Measurements from ENCODE around the gene AGAP1. TPM values are rescaled to one million over a fixed set of nuclear protein-coding genes. Genes with fewer than 3 reads are reported as not detected.

Gene AGAP1
- polyA plus RNA-seq, 4 donors, result 9.8 to 19.2 (median 15.5) TPM

DNA sequence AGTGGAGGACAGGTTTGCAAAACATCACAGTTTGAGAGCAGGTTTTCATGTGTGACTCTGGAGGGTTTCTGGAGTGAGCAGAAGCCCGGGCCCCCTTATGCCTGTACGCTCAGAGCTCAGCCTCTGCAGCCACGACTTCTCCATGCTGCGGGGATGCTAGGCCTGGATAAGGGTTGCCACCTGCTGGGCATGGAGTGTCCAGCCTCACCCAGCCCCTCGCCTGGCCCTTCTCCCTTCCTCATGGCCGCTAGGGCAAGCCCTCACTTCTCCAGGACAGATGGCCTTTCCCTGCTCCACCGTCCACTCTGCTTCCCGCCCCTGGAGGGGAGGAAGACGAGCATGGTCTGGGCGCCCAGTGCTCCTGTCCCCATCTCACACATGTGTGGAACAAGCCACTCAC, 355.6 kb downstream of the AGAP1 start:
- Histone ChIP-seq H3K27me3 (ENCODE audit: control insufficient read depth in 3 of 3, insufficient read depth in 3 of 3, low read length in 3 of 3) (no peaks in the 10 kb centered on the region), H3K9me3 (ENCODE audit: control insufficient read depth in 2 of 2, insufficient read depth in 1 of 2, low read depth in 1 of 2, low read length in 1 of 2) (no peaks in the 10 kb centered on the region), H3K4me3 (ENCODE audit: low read depth in 1 of 3, low read length in 3 of 3) (no peak overlapping the region), H3K27ac (ENCODE audit: low read depth in 1 of 3, low read length in 2 of 3) (no peak overlapping the region), H3K4me1 (ENCODE audit: control insufficient read depth in 3 of 3, insufficient read depth in 2 of 3, low read depth in 1 of 3, low read length in 2 of 3) (no peaks in the 10 kb centered on the region), H3K36me3 (ENCODE audit: control insufficient read depth in 3 of 3, insufficient read depth in 2 of 3, low read depth in 1 of 3, low read length in 3 of 3) (peaks cover 0 to 34% (median 0%) of the 10 kb centered on the region in 3 donors)
- FAIRE-seq, result no peak
- no peak for DNase-seq
- 89 to 95% (median 91%) methylated on average over 8 to 10 of the region's 10 CpGs for WGBS, 3 donors

DNA sequence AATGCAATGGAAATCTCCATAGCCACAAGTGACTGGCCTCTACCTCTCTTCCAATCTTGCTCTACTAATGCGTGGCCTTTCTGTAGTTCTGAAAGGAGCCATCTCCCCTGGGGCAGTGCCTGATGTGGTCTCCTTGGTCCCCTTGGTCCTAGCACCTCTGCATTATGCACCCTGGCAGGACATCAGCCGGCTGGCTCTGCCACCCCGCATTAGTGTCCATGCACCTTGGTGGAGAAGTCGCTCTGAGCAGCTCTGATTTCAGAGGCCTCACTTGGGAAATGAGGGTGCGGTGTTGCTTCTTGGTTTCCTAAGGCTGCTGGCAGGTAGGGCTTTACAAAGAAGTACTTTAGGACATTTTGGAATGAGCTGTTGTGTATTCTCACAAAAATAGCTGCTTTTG, 356.4 kb downstream of the AGAP1 start:
- DNase-seq, result no peak
- Histone ChIP-seq H3K9me3 (ENCODE audit: control insufficient read depth in 2 of 2, insufficient read depth in 1 of 2, low read depth in 1 of 2, low read length in 1 of 2) (no peaks in the 10 kb centered on the region), H3K36me3 (ENCODE audit: control insufficient read depth in 3 of 3, insufficient read depth in 2 of 3, low read depth in 1 of 3, low read length in 3 of 3) (peaks cover 0 to 30% (median 0%) of the 10 kb centered on the region in 3 donors), H3K27me3 (ENCODE audit: control insufficient read depth in 3 of 3, insufficient read depth in 3 of 3, low read length in 3 of 3) (no peaks in the 10 kb centered on the region), H3K4me1 (ENCODE audit: control insufficient read depth in 3 of 3, insufficient read depth in 2 of 3, low read depth in 1 of 3, low read length in 2 of 3) (no peaks in the 10 kb centered on the region), H3K27ac (ENCODE audit: low read depth in 1 of 3, low read length in 2 of 3) (no peak overlapping the region), H3K4me3 (ENCODE audit: low read depth in 1 of 3, low read length in 3 of 3) (no peak overlapping the region)
- 76 to 82% (median 81%) methylated on average over 5 of the region's 5 CpGs for WGBS, 3 donors
- FAIRE-seq, result no peak

DNA sequence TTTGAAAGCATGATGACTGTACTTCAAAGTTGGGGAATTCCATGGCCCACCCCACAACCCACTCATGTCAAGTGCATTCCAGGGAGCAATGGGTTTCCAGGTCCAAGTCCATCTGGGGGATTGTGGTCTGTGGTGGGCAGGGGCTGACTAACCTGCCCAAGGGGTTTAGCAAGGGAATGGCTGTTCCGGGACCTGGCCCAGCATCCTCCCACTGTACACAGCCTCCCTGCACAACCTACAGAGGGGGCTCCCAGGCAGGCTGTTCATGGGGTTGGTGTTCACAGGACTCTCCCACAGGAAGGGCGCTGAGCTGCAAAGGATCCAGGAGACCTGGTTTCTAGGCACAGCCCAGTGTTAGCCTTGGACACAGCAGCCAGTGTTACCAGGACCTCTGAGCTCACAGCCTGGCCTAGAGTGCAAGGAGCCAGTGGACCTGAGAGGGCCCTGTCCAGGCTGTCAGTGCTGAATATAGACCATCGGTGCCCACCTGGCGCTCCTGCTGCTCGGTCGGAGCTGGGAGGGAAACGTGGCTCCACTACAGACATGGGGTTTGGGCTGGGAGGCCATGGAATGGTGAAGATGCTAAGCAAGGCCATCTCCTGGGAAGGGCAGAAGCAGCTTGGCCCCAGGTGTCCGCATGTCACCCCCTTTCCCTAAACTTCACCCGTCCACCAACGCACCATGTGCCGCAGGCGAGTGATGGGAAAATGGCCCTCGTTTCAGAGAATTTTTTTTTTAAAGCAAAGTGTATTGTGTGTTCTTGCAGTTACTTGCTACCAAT, 357.1 kb downstream of the AGAP1 start:
- no peak overlapping the region for H3K27ac ChIP-seq (ENCODE audit: low read depth in 1 of 3, low read length in 2 of 3)
- H3K4me3 ChIP-seq (ENCODE audit: low read depth in 1 of 3, low read length in 3 of 3), result no peak overlapping the region
- no peak for FAIRE-seq
- DNase-seq, result no peak
- no peaks in the 10 kb centered on the region for H3K4me1 ChIP-seq (ENCODE audit: control insufficient read depth in 3 of 3, insufficient read depth in 2 of 3, low read depth in 1 of 3, low read length in 2 of 3)
- no peaks in the 10 kb centered on the region for H3K27me3 ChIP-seq (ENCODE audit: control insufficient read depth in 3 of 3, insufficient read depth in 3 of 3, low read length in 3 of 3)
- peaks cover 0 to 30% (median 0%) of the 10 kb centered on the region in 3 donors for H3K36me3 ChIP-seq (ENCODE audit: control insufficient read depth in 3 of 3, insufficient read depth in 2 of 3, low read depth in 1 of 3, low read length in 3 of 3)
- no peaks in the 10 kb centered on the region for H3K9me3 ChIP-seq (ENCODE audit: control insufficient read depth in 2 of 2, insufficient read depth in 1 of 2, low read depth in 1 of 2, low read length in 1 of 2)
- 93 to 95% (median 95%) methylated on average over 13 of the region's 13 CpGs for WGBS, 3 donors

DNA sequence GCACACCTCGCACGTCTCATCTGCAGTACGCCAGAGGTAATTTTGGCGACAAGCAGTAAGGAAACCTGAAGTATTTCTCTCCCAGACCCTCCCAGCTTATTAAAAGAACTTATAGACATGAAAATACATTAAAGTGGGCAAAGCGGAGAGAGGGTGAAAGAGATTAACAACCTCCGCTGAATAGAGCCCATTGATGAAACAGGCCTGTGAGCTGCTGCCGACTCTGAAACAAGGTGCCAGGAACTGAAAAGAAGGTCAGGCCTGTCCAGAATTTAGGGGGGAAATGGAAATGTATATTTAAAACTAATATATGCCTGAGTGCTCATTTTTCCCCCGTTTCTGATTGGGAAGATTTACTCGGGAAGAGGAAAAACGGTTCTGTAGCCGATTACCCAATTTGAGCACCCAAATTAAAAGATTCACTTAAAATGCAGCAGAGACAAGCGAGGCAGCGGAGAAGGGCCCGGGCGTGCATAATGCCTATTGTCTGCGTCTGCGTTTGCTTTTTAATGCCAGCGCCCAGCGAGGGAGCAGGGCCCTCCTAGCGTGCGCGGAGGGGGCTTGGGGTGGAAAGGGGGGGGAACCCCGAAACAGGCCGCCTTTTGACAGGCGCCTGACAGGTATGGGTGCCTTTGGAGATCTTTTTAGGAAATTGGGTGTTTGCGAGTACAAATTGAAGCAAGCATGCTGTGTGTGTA, 358.1 kb downstream of the AGAP1 start:
- Histone ChIP-seq H3K4me3 (ENCODE audit: low read depth in 1 of 3, low read length in 3 of 3) (no peak overlapping the region), H3K27me3 (ENCODE audit: control insufficient read depth in 3 of 3, insufficient read depth in 3 of 3, low read length in 3 of 3) (no peaks in the 10 kb centered on the region), H3K9me3 (ENCODE audit: control insufficient read depth in 2 of 2, insufficient read depth in 1 of 2, low read depth in 1 of 2, low read length in 1 of 2) (no peaks in the 10 kb centered on the region), H3K27ac (ENCODE audit: low read depth in 1 of 3, low read length in 2 of 3) (no peak overlapping the region), H3K4me1 (ENCODE audit: control insufficient read depth in 3 of 3, insufficient read depth in 2 of 3, low read depth in 1 of 3, low read length in 2 of 3) (no peaks in the 10 kb centered on the region), H3K36me3 (ENCODE audit: control insufficient read depth in 3 of 3, insufficient read depth in 2 of 3, low read depth in 1 of 3, low read length in 3 of 3) (peaks cover 0 to 39% (median 0%) of the 10 kb centered on the region in 3 donors)
- FAIRE-seq (no peak), DNase-seq (no peak)
- 92 to 95% (median 94%) methylated on average over 26 of the region's 26 CpGs for WGBS, 3 donors

DNA sequence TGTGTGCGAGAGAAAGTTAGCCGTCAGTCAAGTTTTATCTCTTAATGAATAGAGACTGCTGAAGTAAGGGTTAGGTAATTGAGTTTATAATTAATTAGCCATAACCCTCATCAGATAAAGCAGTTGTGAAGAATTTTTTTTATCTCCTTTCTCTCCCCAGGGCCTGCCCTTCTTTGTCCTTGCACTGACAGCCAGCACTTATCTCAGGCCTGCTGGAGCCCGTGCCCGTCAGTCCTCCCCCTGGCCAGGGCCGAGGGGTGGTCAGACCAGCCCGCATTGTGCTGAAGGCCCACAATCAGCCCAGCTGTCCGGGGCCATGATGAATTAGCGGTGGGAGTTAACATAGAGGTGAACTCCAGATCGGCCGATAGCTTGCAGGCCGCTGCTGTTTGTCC, 358.7 kb downstream of the AGAP1 start:
- Histone ChIP-seq H3K4me3 (ENCODE audit: low read depth in 1 of 3, low read length in 3 of 3) (no peak overlapping the region), H3K4me1 (ENCODE audit: control insufficient read depth in 3 of 3, insufficient read depth in 2 of 3, low read depth in 1 of 3, low read length in 2 of 3) (no peaks in the 10 kb centered on the region), H3K9me3 (ENCODE audit: control insufficient read depth in 2 of 2, insufficient read depth in 1 of 2, low read depth in 1 of 2, low read length in 1 of 2) (no peaks in the 10 kb centered on the region), H3K36me3 (ENCODE audit: control insufficient read depth in 3 of 3, insufficient read depth in 2 of 3, low read depth in 1 of 3, low read length in 3 of 3) (peaks cover 0 to 42% (median 0%) of the 10 kb centered on the region in 3 donors), H3K27ac (ENCODE audit: low read depth in 1 of 3, low read length in 2 of 3) (no peak overlapping the region), H3K27me3 (ENCODE audit: control insufficient read depth in 3 of 3, insufficient read depth in 3 of 3, low read length in 3 of 3) (no peaks in the 10 kb centered on the region)
- WGBS, 3 donors, result 76 to 86% (median 81%) methylated on average over 11 of the region's 11 CpGs
- FAIRE-seq (no peak), DNase-seq (no peak)

DNA sequence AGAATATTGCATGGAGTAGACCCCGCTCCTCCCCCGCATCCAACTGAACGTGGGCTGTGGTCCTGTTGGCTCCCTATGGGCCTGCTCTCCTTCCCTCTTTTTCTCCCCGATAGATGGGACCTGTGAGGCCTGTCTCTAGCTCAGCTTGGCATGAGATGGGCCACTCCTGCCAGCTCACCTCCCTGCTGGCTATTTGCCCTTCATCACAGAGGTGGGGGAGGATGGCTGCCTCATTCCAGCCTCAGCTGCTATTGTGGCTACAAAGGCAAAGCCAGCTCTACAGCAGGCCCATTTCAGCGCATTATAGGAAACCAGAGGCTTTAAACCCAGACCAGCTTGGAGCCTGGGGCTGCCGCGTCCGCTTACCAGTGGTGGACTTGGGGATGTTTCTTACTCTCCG, 360.4 kb downstream of the AGAP1 start:
- Histone ChIP-seq H3K4me3 (ENCODE audit: low read depth in 1 of 3, low read length in 3 of 3) (no peak overlapping the region), H3K27ac (ENCODE audit: low read depth in 1 of 3, low read length in 2 of 3) (no peak overlapping the region), H3K27me3 (ENCODE audit: control insufficient read depth in 3 of 3, insufficient read depth in 3 of 3, low read length in 3 of 3) (no peaks in the 10 kb centered on the region), H3K4me1 (ENCODE audit: control insufficient read depth in 3 of 3, insufficient read depth in 2 of 3, low read depth in 1 of 3, low read length in 2 of 3) (no peaks in the 10 kb centered on the region), H3K9me3 (ENCODE audit: control insufficient read depth in 2 of 2, insufficient read depth in 1 of 2, low read depth in 1 of 2, low read length in 1 of 2) (no peaks in the 10 kb centered on the region), H3K36me3 (ENCODE audit: control insufficient read depth in 3 of 3, insufficient read depth in 2 of 3, low read depth in 1 of 3, low read length in 3 of 3) (peaks cover 0 to 42% (median 0%) of the 10 kb centered on the region in 3 donors)
- 94 to 96% (median 95%) methylated on average over 9 of the region's 9 CpGs for WGBS, 3 donors
- FAIRE-seq (no peak), DNase-seq (no peak)

DNA sequence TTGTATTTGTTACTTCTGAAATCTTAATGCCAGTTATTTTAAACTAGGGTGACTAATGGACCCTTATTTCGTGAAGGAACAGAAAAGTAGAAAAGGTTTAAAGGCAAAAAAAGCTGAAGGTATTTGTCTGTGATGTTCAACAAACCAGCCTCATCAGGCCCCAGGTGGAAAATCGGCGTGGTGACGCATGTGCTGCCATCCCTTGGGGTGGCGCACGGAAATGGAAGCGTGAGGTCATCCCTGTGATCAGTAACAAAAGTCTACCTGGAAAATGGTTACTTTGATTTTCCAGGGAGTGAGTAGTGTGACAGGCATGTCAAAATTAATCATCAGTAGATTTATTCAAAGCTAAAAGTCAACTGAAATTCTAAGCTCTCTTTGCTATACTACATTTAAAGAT, 361.2 kb downstream of the AGAP1 start:
- no peak for FAIRE-seq
- WGBS, 3 donors, result 90 to 96% (median 94%) methylated on average over 7 of the region's 7 CpGs

DNA sequence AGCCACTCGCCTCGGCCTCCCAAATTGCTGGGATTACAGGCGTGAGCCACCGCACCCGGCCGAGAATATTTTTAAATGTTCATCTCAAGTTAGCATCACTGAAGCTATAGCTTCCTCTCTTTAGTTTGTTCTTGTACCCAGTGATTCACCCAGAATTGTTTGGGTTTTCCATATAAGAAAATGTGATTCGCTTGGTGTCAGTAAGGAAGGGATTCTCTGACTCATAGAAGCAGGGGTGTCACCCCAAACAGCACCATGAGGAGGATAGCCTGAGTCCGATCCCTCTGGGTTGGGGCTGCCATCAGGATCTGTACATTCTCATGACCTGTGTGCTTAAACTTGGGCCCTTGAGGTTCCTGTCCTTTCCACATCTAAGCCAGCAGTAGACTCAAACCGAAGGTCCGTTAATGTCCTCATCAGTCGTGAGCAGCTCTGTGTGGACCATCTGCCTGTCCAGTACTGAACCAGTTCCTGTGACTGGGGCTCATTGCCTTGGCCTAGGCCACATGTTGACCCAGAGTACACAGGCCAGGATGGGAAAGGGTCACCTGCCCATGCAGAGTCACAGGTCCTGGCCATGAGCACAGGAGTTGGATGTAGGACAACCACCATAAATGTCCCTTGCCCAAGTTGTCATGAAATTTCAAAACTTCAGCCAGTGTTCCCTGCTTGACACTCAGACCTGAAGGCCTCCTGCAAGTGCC, 362.5 kb downstream of the AGAP1 start:
- Histone ChIP-seq H3K9me3 (ENCODE audit: control insufficient read depth in 2 of 2, insufficient read depth in 1 of 2, low read depth in 1 of 2, low read length in 1 of 2) (no peaks in the 10 kb centered on the region), H3K4me3 (ENCODE audit: low read depth in 1 of 3, low read length in 3 of 3) (no peak overlapping the region), H3K4me1 (ENCODE audit: control insufficient read depth in 3 of 3, insufficient read depth in 2 of 3, low read depth in 1 of 3, low read length in 2 of 3) (no peaks in the 10 kb centered on the region), H3K27ac (ENCODE audit: low read depth in 1 of 3, low read length in 2 of 3) (no peak overlapping the region), H3K27me3 (ENCODE audit: control insufficient read depth in 3 of 3, insufficient read depth in 3 of 3, low read length in 3 of 3) (no peaks in the 10 kb centered on the region), H3K36me3 (ENCODE audit: control insufficient read depth in 3 of 3, insufficient read depth in 2 of 3, low read depth in 1 of 3, low read length in 3 of 3) (peaks cover 0 to 27% (median 0%) of the 10 kb centered on the region in 3 donors)
- WGBS, 3 donors, result 94 to 97% (median 95%) methylated on average over 11 of the region's 11 CpGs
- DNase-seq (no peak), FAIRE-seq (no peak)

More for the DNA sequence above, 361.2 kb downstream of the AGAP1 start:
- Histone ChIP-seq H3K4me1 (ENCODE audit: control insufficient read depth in 3 of 3, insufficient read depth in 2 of 3, low read depth in 1 of 3, low read length in 2 of 3) (no peaks in the 10 kb centered on the region), H3K27me3 (ENCODE audit: control insufficient read depth in 3 of 3, insufficient read depth in 3 of 3, low read length in 3 of 3) (no peaks in the 10 kb centered on the region), H3K27ac (ENCODE audit: low read depth in 1 of 3, low read length in 2 of 3) (no peak overlapping the region), H3K36me3 (ENCODE audit: control insufficient read depth in 3 of 3, insufficient read depth in 2 of 3, low read depth in 1 of 3, low read length in 3 of 3) (peaks cover 0 to 36% (median 0%) of the 10 kb centered on the region in 3 donors), H3K4me3 (ENCODE audit: low read depth in 1 of 3, low read length in 3 of 3) (no peak overlapping the region), H3K9me3 (ENCODE audit: control insufficient read depth in 2 of 2, insufficient read depth in 1 of 2, low read depth in 1 of 2, low read length in 1 of 2) (no peaks in the 10 kb centered on the region)
- DNase-seq, result no peak
